ENCODE results near the gene HLTF.
A peak's percentile ranks its signal among the peaks of the same experiment; 100 is the strongest.
"Not testable (repeated sequence)": the region's sequence is repeated elsewhere in the genome, so short reads cannot be mapped to it uniquely, and the experiment has no call there.

HLTF gene, protein sequence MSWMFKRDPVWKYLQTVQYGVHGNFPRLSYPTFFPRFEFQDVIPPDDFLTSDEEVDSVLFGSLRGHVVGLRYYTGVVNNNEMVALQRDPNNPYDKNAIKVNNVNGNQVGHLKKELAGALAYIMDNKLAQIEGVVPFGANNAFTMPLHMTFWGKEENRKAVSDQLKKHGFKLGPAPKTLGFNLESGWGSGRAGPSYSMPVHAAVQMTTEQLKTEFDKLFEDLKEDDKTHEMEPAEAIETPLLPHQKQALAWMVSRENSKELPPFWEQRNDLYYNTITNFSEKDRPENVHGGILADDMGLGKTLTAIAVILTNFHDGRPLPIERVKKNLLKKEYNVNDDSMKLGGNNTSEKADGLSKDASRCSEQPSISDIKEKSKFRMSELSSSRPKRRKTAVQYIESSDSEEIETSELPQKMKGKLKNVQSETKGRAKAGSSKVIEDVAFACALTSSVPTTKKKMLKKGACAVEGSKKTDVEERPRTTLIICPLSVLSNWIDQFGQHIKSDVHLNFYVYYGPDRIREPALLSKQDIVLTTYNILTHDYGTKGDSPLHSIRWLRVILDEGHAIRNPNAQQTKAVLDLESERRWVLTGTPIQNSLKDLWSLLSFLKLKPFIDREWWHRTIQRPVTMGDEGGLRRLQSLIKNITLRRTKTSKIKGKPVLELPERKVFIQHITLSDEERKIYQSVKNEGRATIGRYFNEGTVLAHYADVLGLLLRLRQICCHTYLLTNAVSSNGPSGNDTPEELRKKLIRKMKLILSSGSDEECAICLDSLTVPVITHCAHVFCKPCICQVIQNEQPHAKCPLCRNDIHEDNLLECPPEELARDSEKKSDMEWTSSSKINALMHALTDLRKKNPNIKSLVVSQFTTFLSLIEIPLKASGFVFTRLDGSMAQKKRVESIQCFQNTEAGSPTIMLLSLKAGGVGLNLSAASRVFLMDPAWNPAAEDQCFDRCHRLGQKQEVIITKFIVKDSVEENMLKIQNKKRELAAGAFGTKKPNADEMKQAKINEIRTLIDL

DNA sequence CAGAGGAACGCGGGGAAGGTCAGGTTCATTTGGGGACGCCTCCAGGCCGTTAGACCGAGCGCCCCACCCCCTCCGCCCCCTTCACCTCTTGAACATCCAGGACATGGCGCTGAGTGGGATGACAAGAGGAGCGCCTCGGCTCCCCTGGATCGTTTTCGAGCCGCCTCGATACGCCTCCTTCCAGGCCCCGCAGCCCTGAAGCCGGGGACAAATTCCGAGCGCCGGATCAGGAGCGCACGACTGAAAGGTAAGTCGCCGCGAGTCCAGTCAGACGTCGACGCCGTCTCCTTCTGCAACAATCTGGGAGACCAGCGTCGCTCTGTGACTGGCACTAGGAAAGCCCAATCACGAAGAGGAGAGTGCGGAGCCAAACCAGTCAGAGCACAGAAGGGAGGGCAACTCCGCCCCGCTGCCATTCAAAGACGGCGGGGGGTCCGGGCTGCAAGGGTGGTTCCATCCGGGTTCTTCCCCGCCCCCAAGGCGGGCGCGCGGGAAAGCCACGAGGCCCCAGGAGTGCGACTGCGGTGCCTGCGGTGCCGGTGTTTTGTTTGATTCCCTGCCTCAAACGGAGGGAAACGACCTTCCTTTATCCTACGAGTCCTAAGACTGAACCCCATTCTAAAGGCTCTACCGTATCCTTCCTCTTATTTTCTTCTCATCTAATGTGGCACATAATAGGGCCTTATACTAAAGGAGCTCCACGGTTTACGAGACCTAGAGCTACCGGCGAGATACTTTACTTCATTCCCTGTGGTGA lies at the start of gene HLTF:
HLTF (minus strand) TSS at position 302 of the 757 bp plus-strand sequence; CDS start at position 105, 197 bp downstream.
- DNase-seq: peak; percentile 94

DNA sequence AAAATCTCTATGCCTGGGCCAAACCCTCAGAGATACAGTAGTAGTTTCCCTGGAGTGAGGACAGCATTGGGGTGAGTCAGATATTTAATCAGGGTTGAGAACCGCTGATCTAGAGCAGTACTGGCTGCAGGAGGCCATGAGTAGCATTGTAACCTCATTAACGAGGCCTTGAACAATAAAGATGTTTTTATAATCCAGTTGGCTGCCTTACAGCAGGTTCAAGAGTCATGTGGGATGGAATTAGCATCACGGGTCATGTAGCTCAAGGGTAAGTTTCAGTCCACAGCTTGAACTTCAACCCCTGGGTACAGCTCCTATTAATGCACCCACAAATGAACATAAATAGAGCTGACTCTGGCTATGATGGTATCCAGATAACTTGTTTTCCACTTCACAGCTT lies 48.2 kb upstream of the HLTF start:
- DNase-seq: no peak

DNA sequence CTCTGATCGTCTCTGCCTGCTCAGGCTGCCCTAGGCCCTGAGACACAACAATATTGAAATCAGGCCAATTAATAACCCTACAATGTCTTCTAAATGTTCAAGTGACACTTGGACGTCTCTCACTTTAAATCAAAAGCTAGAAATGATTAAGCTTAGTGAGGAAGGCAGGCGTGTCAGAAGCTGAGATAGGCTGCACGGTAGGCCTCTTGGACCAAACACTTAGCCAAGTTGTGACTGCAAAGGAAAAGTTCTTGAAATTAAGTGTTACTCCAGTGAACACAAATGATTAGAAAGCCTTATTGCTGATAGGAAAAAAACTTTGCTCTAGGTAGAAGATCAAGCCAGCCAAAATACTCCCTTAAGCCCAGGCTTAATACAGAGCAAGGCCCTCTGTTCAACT lies 45.3 kb upstream of the HLTF start:
- DNase-seq: no peak

DNA sequence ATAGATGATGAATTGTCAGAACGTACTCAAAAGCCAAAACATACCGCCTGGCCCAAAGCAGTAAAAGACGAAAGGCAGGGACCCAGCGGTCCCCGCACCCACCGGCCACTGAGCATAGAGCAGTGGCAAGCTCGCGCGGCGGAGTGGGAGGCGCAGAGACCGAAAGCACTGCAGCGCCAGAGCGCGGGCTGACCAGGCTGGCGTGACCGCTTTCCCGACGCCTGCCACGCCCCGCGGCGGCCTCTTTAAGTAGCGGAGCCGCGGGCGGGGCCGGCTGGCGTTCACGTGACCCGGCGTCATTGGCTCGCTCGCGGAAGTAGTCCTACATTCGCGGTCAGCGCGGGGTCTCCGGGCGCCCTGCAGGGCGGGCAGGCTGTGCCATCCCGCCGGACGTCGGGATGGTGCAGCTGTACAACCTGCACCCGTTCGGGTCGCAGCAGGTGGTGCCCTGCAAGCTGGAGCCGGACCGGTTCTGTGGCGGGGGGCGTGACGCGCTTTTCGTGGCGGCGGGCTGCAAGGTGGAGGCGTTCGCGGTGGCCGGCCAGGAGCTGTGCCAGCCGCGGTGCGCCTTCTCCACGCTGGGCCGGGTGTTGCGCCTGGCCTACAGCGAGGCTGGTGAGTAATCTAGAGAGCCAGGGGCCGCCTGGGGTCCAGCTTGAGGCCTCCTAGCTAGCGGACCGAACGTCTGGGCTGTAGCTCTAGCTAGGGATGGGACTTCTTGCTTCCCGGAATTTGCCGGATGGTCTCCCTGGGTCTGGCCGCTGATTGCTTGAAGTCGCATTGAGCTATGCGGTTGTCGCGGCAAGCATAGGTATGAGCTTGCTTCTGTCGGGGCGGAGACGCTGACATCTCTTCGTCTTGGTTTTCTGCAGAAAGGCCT lies 43.2 kb upstream of the HLTF start, which contains the start of gene HPS3:
HPS3 (plus strand) TSS at position 313 of the 880 bp plus-strand sequence; CDS start at position 399, 86 bp downstream.
- peak; percentile 86 for DNase-seq

DNA sequence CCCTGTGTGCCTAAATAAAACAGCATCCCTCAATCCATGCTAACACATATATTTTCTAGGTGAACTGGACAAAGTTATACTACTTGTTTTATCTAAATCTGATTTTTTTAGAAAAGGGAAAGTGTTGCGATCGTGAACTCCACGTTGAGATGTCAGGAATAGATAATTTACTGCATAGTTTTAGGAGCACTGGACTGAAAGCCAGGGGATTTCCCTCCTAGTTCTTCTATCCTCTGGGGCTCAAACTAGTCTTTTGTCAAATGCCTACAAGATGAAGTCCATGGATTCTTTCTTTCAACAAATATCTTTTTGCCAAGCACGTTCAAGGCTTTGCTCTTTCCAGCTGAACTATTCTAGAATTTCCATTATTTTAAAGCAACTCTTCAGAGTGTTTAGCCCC lies 42.5 kb upstream of the HLTF start:
- DNase-seq: no peak

DNA sequence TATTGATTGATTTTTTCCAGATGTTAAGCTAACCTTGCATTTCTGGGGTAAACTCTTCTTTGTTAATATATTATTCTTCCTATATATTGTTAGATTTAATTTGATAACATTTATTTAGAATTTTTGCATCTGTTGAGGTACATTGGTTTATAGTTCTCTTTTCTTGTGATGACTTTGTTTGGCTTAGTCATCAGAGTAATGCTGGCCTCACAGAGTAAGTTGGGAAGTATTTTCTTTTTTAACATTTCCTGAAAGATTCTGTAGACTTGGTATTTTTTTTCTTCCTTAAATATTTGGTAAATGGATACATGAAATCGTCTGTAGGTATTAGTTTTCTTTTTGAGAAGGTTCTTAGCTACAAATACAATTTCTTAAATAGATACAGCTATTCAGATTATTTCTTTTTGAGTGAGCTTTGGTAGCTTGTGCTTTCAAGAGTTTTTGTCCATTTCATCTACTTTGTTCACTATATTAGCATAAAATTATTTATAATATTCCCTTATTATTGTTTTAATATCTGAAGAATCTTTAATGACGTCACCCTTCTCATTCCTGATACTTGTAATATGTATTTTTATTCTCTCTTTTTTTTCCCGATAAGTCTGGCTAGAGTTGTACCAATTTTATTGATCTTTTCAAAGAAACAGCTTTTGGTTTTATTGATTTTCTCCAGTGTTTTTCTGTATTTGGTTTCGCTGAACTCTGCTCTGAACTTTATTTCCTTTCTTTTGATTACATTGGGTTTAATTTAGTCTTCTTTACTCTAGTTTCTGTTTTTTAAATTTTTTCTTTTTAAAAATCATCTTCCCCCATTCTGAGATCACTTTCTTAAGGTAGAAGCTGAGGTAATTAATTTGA lies 36.6 kb upstream of the HLTF start:
- DNase-seq: no peak

DNA sequence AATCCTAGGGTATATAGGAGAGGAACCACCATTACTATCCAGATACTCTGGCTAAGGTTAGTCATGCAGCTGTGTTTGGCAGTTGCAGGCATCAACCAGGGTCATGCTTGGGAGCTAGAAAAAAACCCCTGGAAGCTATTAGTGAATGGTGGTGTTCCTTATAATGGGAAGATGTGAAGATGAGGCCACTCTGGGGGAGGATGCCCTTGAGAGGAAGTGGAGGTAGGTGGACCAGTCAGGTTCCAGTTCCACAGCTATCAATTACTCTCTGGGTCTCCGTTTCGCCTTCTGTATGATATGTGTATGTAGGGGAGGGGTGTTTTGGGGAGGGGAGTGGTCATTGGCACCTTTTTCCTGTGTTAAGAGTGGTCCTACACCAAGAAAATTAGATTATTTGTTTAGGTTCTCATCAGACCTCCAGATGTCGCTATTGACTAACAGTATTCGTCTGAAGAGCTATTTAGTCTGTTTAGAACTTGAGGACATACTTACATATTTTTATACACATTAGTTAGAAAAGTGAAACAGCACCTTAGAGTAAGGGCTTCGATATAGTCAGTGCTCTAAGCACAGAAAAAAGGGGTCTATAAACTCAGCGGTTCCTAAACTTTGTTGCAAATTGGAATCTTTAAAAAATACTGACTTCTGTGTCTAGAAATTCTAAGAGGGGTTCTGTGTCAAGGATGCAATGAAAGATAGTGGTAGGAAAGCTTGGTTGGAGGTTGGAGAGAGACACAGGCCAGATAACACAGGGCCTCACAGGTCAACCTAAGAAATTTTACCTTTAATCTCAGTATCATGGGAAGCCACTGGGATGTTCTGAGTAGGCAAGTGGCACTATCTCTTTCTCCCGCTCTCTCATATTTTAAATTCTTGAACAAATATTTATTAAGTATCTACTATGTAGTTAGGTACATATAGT lies 34.0 kb upstream of the HLTF start:
- DNase-seq: no peak

DNA sequence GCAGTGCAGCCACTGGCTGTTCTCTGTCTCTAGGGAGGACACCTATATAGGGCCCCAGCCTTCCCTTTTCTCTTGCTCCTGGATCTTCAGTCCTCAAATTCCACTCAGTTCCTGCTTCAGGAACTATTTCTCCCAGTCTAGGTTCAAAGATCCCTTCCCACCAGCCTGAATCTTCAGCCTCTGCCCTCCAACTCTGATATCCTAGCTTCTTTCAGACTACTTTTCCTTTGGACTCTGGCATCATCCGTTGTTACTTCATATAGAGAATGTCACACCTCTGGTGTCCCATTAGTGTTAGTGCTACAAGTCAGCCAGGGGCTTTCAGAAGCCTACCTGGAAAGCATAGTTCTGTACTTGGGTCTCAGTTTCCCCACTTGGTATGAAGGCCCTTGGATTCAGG lies 33.1 kb upstream of the HLTF start:
- no peak for DNase-seq

DNA sequence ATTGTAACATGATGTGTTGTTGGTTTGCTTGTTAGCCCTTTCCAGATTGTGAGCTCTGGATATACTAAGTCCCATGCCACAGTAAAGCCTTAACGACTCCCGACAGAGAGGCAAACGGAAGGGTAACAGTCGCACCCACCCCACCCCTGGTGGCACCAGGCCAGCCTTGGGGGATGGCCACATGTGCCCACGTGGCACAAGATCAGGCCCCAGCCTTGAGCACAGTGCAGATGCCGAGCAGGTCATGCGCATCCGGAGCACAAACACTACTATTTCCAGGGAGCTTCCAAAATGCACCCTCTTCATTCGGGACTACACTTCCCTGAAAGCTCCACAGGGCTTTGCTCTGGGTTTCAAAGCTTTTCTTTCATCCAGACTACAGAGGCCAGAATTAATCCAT lies 32.4 kb upstream of the HLTF start:
- DNase-seq: no peak

DNA sequence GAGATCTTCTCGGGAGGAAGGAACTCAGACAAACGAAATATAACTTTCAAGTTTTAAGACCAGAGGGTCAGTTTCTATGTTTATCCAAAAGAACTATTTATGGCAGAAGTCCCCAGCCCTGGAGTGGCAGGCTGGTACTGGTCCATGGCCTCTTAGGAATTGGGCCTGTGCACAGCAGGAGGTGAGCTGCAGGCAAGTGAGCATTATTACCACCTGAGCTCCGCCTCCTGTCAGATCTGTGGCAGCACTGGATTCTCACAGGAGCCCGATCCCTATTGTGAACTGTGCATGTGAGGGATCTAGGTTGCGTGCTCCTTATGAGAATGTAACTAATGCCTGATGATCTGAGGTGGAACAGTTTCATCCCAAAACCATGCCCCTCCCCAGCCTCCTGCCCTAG lies 28.8 kb upstream of the HLTF start:
- DNase-seq: no peak

DNA sequence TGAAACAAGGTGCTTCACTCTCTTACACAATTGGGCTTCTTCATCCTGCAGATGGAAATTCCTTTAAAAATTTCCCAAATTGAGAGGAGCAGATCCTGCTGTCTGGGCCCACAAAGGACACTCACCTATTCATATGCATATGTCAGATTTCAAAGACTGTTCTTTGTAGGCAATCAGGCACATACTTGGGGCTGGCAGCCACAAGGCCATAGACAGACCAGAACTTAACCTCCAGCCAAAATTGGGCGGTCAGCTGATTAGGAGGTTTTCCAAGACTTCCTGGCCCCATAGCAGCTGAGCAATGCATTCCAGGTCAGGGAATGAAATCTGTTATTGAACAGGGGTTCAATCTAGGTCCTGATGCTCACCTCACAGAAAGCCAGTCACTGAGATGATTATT lies 28.1 kb upstream of the HLTF start:
- no peak for DNase-seq

DNA sequence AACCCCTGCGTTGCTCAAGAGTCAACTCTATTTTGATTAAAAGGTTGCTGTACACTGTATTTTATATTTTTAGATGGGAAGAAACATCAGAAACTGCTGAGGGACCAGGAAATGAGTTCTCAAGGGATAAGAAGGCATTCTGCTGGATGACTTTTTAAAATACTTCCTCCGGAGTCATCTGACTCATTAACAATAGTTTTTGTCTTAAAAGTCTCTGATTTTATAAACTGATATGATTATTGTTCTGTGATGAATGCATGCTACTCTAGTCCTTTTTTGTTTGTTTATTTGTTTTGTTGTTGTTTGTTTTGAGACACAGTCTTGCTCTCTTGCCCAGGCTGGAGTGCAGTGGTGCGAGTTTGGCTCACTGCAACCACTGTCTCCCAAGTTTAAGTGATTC lies 18.2 kb upstream of the HLTF start:
- DNase-seq: no peak

DNA sequence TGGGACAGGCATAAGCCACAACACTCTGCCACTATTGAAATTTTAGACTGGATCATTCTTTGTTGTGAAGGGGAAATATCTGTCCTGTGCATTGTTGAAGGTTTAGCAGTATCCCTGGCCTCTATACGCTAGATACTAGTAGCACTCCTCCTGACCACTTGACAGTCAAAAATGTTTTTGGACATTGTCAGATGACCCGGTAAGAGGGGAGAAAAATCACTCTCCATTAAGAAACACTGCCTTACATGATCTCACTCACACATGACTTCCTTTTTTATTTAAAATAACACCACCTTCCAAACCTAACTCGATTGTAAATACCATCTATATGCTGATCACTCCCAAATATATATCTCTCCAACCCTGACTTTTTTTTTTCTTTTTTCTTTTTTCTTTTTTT lies 15.3 kb upstream of the HLTF start:
- DNase-seq: no peak

DNA sequence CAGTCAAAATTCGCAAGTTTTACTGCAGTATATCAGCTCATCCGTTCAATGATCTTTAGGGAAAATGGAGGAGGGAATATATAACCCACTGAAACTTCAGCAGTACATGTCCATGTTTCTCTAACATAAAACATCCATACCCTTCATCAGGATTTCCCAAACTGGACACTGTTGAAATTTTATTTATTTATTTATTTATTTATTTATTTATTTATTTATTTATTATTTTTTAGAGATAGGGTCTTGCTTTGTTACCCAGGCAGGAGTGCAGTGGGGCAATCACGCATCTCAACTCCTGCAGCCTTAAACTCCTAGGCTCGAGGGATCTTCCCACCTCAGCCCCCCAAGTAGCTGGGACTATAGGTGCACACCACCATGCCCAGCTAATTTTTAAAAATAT lies 14.8 kb upstream of the HLTF start:
- DNase-seq: no peak

DNA sequence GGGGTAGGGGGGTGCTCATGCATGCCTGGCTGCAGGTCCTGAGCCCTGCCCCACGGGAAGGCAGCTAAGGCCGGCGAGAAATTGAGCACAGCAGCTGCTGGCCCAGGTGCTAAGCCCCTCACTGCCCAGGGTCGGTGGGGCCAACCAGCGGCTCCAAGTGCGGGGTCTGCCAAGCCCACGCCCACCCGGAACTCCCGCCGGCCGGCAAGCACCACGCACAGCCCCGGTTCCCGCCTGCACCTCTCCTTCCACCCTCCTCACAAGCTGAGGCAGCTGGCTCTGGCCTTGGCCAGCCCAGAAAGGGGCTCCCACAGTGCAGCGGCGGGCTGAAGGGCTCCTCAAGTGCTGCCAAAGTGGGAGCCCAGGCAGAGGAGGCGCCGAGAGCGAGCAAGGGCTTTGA lies 11.7 kb upstream of the HLTF start:
- not testable (repeated sequence) for DNase-seq

DNA sequence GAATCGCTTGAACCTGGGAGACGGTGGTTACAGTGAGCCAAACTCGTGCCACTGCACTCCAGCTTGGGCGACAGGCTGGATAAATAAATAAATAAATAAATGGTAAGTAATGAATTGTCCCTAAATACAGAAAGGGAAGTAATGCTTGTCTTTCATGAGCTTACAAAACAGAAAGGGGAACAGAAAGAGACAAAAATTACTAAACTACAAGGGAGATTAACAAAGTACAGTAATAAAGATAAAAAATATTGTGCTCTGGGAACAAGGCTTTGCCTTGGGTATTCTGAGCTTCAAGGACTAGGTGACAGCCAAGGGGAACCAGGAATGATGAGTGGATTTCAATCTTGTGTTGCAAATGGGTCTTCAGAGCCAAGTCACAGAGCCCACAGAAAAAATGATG lies 9.2 kb upstream of the HLTF start:
- no peak for DNase-seq

DNA sequence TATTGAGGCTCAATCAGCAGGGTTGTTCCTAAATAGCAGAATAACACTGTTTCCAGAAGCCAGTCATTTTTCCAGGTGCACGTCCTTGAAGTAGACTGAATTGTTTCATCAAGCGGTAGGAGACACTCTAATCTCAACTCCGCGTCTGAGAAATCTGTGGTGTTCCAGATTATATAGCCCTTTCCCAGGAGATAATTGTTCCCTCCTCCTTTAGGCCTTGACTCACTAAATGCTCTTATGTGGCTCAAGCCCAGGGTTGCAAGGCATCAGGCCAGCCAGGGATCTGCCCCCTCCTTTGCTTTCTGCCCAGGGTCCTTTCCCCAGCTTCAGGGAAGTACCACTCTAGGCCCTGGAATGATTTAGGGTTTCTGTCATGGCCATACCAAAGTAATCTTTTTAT lies 5.7 kb upstream of the HLTF start:
- DNase-seq: no peak

DNA sequence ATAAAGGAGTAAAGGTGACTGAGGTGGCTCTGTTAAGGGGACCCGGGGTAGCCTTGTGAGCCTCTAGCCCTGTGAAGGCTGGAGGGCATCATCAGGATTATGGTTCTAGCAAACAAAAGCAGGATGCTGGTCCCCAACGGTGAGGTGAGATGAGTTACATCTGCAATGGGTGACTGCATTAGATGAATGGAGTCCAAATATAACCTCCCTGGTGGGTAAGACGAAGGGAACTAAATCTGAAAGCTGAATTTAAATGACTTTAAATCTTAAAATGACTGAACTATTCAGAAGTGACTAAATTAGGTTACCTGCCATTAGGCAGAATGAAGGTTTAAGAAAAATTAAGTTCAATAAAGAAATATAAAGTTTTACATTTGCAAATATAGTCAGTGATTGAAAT lies 4.6 kb upstream of the HLTF start:
- no peak for DNase-seq

DNA sequence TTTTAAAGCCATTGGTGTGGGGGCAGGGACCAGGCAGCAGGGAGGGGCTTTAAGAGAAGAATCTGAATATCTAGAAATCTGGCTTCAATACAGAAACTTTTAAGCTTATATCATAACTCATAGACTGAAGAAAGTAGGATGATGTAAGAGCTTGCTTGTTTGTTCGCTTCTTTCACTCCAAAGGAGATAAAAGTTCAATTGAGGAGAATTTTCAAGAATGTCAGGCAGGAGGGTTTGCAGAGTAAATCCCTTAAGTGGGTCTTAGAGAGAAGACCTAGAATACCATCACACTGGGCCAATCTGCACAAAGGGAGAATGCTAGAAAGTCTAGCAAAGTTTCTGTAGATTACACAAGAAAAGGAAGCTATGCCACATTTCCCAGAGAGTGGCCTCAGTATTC lies 4.1 kb upstream of the HLTF start:
- DNase-seq: no peak

DNA sequence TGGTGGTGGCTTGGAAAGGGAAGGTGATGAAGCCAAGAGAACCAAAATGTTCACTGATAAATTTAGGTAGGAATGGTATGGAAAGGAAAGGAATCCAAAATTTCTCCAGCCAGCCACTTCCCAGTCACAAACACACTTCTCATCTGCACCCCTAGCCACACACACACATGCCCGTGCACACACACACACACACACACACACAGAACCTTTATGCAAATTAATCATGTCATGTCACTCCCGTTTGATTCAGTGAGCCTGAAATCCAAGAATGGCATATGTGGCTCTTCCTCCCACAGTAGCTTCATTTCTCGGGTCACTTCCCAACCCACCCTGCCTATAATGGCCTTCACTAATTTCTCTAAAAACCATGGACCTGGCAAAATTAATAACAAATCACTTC lies 3.1 kb upstream of the HLTF start:
- no peak for DNase-seq

Measured in CD4-positive, alpha-beta T cell treated with Interleukin-6 for 4 hours (primary cell).